ENCODE results near the gene SUMO3. TPM values are rescaled to one million over a fixed set of nuclear protein-coding genes. Genes with fewer than 3 reads are reported as not detected.
A peak's percentile ranks its signal among the peaks of the same experiment; 100 is the strongest.

The SUMO3 gene
- total RNA-seq, 1 experiment from 2014 or later = 82.9 TPM

DNA sequence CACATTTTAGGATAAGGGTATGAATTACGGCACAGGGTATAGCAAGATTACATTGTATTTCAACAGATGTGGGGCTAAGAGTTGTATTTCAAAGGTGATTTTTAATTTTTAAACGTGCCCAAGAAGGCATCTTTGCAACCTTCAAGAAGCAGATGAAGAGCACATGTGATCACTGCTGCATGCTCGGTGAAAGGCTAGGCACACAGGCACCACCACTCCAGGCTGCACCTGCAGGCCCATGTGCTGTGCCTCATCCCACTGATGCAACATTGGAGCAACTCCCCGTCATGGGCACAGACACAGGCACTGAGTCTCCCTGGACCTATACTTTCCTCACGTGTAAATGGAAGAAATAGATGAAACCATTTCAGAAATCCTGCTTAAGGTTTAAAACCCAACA is 39.8 kb downstream of the SUMO3 start:
- no peak overlapping the region for H3K4me3 Mint-ChIP-seq
- Histone ChIP-seq H3K27ac (ENCODE audit: insufficient read length, low read depth, low read length) (no peak overlapping the region), H2BK12ac (ENCODE audit: insufficient read length, low read depth, low read length) (no peak overlapping the region), H3K4me2 (ENCODE audit: insufficient read depth, insufficient read length, low read length) (no peak overlapping the region), H2AFZ (ENCODE audit: low read length) (no peak overlapping the region), H3K56ac (ENCODE audit: insufficient read length, low read depth, low read length) (no peak overlapping the region), H4K8ac (replicated peaks; ENCODE audit: insufficient read length, low read depth, low read length) (no peak overlapping the region), H3K27me3 (ENCODE audit: insufficient read depth, low read length) (no peaks in the 10 kb centered on the region), H2BK5ac (ENCODE audit: insufficient read length, low read length) (no peak overlapping the region), H3K18ac (ENCODE audit: insufficient read length, low read depth, low read length) (no peak overlapping the region), H3T11ph (ENCODE audit: low read length) (no peak overlapping the region), H3K79me1 (ENCODE audit: insufficient read depth, low read depth, low read length, poor library complexity, severe bottlenecking) (no peaks in the 10 kb centered on the region), H3K9ac (ENCODE audit: extremely low read depth, insufficient read length, low read length) (no peak overlapping the region), H4K91ac (ENCODE audit: insufficient read length, low read depth, low read length) (no peak overlapping the region), H2BK20ac (ENCODE audit: low read depth, low read length, poor library complexity, severe bottlenecking) (no peak overlapping the region), H3K14ac (ENCODE audit: insufficient read depth, low read length) (no peak overlapping the region), H2BK120ac (ENCODE audit: low read depth, low read length, poor library complexity, severe bottlenecking) (no peak overlapping the region), H2AK5ac (ENCODE audit: insufficient read length, low read length) (no peak overlapping the region), H2BK15ac (ENCODE audit: low read depth, low read length) (no peak overlapping the region), H3K79me2 (ENCODE audit: insufficient read depth, low read length) (no peaks in the 10 kb centered on the region; the same call in 1 of the 2 replicates), H3K23me2 (ENCODE audit: insufficient read length, low read depth, low read length, poor library complexity, severe bottlenecking) (no peaks in the 10 kb centered on the region), H3K9me3 (ENCODE audit: control insufficient read depth, low read depth, low read length) (no peaks in the 10 kb centered on the region), H3K23ac (ENCODE audit: insufficient read length, low read depth, low read length) (no peak overlapping the region), H3K4ac (ENCODE audit: low read depth, low read length) (no peak overlapping the region), H4K20me1 (ENCODE audit: control insufficient read depth, insufficient read depth, insufficient read length) (no peaks in the 10 kb centered on the region), H3K4me1 (ENCODE audit: insufficient read depth, low read length) (no peaks in the 10 kb centered on the region), H4K5ac (ENCODE audit: insufficient read length, low read depth, low read length) (no peak overlapping the region)
- H3K9me3 Mint-ChIP-seq = no peaks in the 10 kb centered on the region
- WGBS (ENCODE audit: extremely low coverage, insufficient read length, low lambda C conversion rate) = no CpG with 5 or more reads among the region's 5 CpGs
- no peak for DNase-seq
- H3K36me3 Mint-ChIP-seq (ENCODE audit: insufficient read depth in 1 of 3, low read depth in 3 of 3) = peaks cover 22 to 67% (median 38%) of the 10 kb centered on the region in 3 experiments
- H3K27me3 Mint-ChIP-seq (ENCODE audit: low read depth) = no peaks in the 10 kb centered on the region
- TF ChIP-seq, protein P1, sequence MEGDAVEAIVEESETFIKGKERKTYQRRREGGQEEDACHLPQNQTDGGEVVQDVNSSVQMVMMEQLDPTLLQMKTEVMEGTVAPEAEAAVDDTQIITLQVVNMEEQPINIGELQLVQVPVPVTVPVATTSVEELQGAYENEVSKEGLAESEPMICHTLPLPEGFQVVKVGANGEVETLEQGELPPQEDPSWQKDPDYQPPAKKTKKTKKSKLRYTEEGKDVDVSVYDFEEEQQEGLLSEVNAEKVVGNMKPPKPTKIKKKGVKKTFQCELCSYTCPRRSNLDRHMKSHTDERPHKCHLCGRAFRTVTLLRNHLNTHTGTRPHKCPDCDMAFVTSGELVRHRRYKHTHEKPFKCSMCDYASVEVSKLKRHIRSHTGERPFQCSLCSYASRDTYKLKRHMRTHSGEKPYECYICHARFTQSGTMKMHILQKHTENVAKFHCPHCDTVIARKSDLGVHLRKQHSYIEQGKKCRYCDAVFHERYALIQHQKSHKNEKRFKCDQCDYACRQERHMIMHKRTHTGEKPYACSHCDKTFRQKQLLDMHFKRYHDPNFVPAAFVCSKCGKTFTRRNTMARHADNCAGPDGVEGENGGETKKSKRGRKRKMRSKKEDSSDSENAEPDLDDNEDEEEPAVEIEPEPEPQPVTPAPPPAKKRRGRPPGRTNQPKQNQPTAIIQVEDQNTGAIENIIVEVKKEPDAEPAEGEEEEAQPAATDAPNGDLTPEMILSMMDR (conservative IDR thresholded peaks at IDR 0.05) = no peak
- H3K4me1 Mint-ChIP-seq = no peaks in the 10 kb centered on the region; a peak in 1 of 4 replicates
- H3K27ac Mint-ChIP-seq = peak overlapping the region in 2 of 3 experiments; percentile 6 to 25; a peak in 4 of 7 replicates
